Stimulated activated CD4-positive, alpha-beta T cell treated with anti-CD3 and anti-CD28 coated beads, Interleukin-1b, Interleukin-23, amount 100 ng/mL, for 1 hour (primary cell): Measurements from ENCODE around the gene GPR18.
"Not testable (repeated sequence)": the region's sequence is repeated elsewhere in the genome, so short reads cannot be mapped to it uniquely, and the experiment has no call there.

Source experiments
- DNase-seq, 2 donors: peaks; one replicate each; pipeline ENCODE4 v3.0.0-alpha.2; 2020; ENCODE audit warnings: low read depth in 2 of 2

GPR18 gene

GRCh38 chr13:99266827-99267226 is 8.6 kb upstream of the GPR18 start:
- no peak for DNase-seq

DNA sequence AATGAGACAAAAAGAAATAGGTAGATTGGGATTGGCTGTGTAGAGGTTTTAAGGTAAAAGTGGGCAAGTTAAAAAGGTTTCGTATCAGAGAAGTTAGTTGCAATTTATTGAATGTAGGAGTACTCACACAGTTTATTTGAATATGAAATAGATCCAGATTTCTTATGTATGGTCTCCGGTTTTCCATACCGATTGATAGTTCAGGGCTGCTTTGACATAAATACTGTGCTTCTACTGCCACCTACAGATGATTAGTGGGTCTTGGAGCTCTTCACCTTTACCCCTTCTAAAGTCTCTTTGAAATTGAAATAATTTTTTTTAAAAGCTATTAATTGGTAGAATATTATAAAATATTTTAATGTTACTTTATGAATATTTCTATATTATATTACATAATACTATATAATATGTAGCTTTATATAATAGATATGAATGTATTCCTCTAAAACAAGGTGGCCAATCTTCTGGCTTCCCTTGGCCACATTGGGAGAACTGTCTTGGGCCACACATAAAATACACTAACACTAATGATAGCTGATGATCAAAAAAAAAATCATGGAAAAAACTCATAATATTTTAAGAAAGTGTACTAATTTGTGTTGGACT is 7.7 kb upstream of the GPR18 start:
- DNase-seq = no peak

GRCh38 chr13:99265162-99265800 is 7.1 kb upstream of the GPR18 start:
- no peak for DNase-seq

DNA sequence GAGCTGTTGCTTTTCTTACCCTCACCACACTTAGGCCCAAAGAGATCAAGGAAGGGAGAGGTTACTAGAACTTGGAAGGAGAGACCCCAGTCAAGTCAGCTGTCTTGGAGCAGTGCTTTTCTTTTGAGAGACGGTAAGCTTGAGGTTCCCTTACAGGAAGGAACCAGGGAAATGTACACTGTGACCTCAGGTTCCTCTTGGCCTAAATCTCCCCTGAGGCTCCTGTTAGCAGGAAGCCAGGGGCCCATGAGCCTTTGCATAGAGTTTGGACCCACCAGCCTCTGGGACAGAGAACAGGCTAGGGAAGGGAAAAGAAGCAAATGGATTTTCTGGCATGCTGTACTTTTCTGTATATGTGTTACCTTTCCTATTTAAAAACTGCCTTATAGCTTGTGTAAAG is 5.9 kb upstream of the GPR18 start:
- DNase-seq = no peak

DNA sequence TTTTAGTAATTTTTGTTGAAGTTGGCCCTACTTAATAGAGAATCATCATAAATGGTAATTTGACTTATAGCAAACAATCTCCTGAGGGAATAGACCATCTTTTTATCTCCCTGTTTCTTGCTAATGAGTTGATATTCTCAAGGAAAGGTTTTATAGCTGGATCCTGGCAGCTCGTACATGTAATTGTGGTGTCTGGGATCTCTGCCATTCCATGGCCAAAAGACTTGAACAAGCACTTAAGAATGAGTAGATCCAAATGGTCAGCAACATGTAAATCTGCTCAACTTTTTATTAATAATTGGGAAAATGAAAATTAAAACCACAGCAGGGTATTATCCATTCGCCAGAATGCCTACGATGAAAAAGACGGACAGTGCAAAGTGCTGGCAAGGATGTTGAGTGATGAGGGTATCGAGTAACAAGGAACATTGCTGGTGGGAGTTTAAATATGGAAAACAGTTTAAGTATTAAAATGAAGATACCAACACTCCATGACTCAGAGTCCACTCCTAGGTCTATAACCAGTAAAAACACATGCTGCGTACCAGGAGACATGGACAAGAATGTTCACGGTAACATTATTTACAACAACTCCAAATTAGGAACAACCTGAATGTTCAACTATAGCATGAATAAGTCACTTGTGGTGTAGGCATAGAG is 5.1 kb upstream of the GPR18 start:
- DNase-seq = no peak

- no peak for DNase-seq
Measured at GRCh38 chr13:99261059-99261458, 2.9 kb upstream of the GPR18 start.

DNA sequence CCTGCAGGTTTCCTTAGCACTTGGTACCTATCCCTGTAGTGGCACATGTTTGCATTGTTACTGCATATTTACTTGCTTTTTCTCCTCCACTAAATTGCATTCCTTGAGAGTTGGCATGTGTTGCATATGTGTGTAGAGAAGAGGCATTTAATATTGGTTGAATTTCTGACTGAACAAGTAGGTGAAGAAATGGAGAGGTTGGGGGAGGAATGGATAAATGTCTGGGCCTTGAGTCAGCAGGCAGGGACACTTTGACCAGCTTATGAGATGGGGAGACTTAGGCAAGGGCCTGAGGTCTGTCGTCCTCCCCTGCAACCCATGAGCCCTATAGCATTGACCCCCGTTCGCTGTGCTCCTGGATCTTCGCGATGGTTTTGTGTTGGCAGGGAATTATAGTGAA is 2.0 kb upstream of the GPR18 start:
- DNase-seq = no peak

DNA sequence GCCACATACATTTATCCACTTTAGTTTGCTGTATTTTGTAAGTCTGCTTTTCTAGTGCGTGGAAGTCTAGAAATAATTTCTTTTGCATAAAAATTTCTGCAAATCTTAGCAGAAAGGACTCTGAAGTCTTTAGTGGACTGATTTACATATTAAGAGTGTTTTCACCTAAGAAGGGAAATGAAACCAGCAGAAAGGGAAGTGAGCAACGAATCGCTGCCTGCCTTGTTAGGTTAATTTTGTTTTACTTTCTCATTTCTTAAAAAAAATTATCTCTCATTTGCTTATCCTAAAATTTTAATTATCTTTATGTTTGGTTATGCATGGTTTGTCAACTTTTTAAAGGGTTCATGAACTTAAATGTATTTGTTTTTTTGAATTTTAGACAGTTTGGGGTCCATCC is 767 bp upstream of the GPR18 start:
- no peak for DNase-seq

- DNase-seq = no peak
Measured at GRCh38 chr13:99257291-99257690, 888 bp downstream of the GPR18 start.

DNA sequence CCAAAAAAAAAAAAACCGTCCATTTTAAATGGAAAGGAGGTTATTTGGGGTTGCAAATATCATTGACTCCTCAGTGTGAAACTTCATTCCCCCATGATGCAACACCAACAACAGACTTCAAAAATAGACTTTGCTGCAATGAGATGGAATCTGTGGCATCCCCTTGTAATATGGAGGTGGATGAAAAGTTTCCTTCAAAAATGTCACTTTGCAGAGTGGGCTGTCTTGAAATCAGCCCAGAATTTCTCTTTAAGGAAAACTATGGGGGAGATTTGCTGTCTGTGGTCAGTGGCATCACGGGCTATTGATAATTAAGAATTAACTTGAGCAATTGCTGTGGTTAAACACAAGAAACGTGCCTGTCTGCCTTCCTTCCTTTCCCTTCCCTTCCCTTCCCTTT is 1.5 kb downstream of the GPR18 start:
- DNase-seq = no peak

- DNase-seq = no peak
Measured at GRCh38 chr13:99256283-99256682, 1.9 kb downstream of the GPR18 start.

DNA sequence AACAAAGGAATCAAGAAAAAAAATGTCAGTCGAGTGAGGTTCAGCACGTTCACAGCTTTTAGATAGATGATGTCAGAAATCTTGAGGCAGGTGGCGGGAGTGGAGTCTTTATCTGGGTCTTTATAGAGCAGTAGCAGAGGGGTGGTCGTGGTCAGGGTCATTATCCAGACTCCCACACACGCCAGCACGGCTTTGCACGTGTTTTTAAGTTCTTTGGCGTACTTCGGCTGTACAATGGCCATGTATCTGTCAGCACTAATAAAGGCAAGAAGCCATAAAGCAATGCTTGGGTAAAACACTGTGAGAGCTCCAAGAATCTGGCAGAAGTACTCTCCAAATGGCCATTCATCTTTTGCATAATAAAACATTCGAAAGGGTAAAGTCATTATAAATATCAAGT is 2.9 kb downstream of the GPR18 start:
- DNase-seq = no peak

DNA sequence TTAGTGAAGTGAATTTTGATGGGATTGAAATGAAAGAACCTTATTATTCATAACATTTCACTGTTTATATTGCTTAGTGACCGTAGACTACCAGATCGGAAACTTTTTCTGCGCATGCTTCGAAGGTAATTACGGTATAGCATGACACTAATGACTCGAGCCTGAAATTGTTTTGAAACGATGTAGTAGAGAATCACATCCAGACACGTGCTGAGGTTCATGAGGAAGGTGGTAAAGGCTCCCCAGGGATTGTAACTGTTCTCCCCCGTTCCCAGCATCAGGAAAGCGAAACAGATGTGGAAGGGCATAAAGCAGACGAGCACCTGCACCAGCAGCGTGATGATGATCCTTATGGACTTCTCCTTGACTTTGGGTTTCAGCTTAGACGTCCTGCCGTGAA is 3.3 kb downstream of the GPR18 start:
- no peak for DNase-seq

DNA sequence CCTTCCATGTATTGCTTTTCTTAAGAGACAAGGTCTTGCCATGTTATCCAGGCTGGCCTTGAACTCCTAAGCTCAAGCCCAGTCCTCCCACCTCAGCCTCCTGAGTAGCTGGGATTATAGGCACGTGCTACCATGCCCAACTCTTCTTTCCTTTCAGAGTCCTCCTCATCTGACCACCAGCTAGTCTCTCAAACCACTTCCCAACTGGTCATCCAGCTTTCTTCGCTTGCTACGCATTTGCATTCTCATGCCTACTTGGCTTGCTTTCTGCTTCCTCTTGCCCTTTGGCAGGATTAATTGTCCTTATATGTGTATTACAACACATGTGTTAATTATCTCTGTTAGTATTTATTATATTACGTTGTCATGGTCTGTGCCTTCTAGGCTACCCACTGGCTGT is 6.3 kb downstream of the GPR18 start:
- no peak for DNase-seq

DNA sequence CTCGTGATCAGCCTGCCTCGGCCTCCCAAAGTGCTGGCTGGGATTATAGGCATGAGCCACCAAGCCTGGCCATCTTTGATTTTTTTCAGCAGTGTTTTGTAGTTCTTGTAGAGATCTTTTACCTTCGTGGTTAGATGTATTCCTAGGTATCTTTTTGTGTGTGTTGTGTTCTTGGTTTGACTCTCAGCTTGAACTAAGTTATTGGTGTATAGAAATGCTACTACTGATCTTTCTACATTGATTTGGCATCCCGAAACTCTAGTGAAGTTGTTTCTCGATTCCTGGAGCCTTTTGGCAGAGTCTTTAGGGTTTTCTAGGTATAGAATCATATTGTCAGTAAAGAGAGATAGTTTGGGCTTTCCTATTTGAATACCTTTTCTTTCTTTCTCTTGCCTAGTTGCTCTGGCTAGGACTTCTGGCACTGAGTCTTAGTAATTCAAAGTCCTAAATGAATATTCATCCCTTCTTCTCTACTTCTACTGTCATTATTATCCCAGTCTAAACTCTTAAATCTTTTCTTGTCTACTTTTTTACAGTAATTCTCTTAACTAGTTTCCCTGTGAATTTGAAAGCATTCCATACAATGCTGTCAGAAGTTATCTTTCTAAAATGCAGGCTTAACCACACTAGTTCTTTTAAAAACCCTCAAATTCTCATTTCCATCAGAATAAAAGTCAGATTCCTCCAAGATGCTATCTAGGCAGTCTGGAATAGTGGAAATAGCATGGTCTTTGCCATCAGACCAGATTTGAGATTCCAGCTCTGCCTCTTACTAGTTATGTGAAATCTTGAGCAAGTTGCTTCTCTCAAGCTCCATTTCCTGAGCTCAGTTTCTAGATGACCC is 7.0 kb downstream of the GPR18 start:
- DNase-seq = no peak

DNA sequence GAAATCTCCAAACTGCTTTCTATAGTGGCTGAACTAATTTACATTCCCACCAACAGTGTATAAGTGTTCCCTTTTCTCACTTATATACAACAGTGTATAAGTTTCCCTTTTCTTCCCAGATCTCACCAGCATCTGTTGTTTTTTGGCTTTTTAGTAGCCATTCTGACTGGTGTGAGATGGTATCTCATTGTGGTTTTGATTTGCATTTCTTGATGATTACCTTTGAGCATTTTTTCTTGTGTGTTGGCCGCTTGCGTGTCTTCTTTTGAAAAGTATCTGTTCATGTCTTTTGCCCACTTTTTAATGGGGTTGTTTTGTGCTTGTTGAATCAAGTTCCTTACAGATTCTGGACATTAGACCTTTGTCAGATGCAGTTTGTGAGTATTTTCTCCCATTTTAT is 8.6 kb downstream of the GPR18 start:
- not testable (repeated sequence) for DNase-seq

GRCh38 chr13:99249178-99249577 is 9.0 kb downstream of the GPR18 start:
- DNase-seq = not testable (repeated sequence)

GRCh38 chr13:99246100-99246499 is 12.1 kb downstream of the GPR18 start:
- DNase-seq = no peak

- DNase-seq = no peak
Measured at GRCh38 chr13:99237981-99238662, 20.1 kb downstream of the GPR18 start.

GRCh38 chr13:99231721-99232120 is 26.5 kb downstream of the GPR18 start:
- no peak for DNase-seq

- DNase-seq = no peak
Measured at GRCh38 chr13:99230991-99231390, 27.2 kb downstream of the GPR18 start.

DNA sequence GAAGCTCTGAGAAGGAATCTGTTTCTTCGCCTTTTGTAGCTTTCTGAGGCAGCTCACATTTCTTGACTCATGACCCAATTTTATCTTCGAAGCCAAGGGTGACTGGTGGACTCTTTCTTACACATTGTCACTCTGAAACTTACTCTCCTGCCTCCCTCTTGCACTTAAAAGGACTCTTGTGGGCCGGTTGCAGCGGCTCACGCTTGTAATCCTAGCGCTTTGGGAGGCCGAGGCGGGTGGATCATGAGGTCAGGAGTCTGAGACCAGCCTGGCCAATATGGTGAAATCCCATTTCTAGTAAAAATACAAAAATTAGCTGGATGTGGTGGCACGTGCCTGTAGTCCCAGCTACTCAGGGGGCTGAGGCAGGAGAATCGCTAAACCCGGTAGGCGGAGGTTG is 27.6 kb downstream of the GPR18 start:
- DNase-seq = not testable (repeated sequence)
